H9 (cell line): Measurements from ENCODE around the gene ATXN10. TPM values are rescaled to one million over a fixed set of nuclear protein-coding genes. Genes with fewer than 3 reads are reported as not detected.

Experiments used
- DNase-seq: peaks from one replicate; pipeline ENCODE4 v3.0.0-alpha.2; 2017
- H2AFZ ChIP-seq: one replicate; pipeline ENCODE4 v1.6.1; 2013; ENCODE audit warnings: mild to moderate bottlenecking, low read length, control low read depth, moderate library complexity
- H2AK5ac ChIP-seq: 2 replicates; pipeline ENCODE4 v1.6.1; 2013; ENCODE audit warnings: low read length, control low read depth, mixed read lengths; ENCODE audit not compliant: insufficient read length
- H2BK120ac ChIP-seq: one replicate; pipeline ENCODE4 v1.6.1; 2013; ENCODE audit warnings: low read depth, mild to moderate bottlenecking, low read length, control low read depth, inconsistent platforms; ENCODE audit not compliant: poor library complexity, severe bottlenecking
- H2BK12ac ChIP-seq: 2 replicates; pipeline ENCODE4 v1.6.1; 2013; ENCODE audit warnings: low read length, control low read depth, mixed read lengths, low read depth; ENCODE audit not compliant: insufficient read length
- H2BK15ac ChIP-seq: 2 replicates; pipeline ENCODE4 v1.6.1; 2013; ENCODE audit warnings: low read depth, low read length, control low read depth
- H2BK20ac ChIP-seq: one replicate; pipeline ENCODE4 v1.6.1; 2013; ENCODE audit warnings: low read depth, mild to moderate bottlenecking, low read length, control low read depth, inconsistent platforms; ENCODE audit not compliant: poor library complexity, severe bottlenecking
- H2BK5ac ChIP-seq: 2 replicates; pipeline ENCODE4 v1.6.1; 2013; ENCODE audit warnings: low read length, control low read depth, mixed read lengths; ENCODE audit not compliant: insufficient read length
- H3K14ac ChIP-seq: 2 replicates; pipeline ENCODE4 v1.6.1; 2013; ENCODE audit warnings: low read length, control low read depth; ENCODE audit not compliant: insufficient read depth
- H3K18ac ChIP-seq: 2 replicates; pipeline ENCODE4 v1.6.1; 2013; ENCODE audit warnings: low read depth, mild to moderate bottlenecking, mixed read lengths, low read length, control low read depth; ENCODE audit not compliant: insufficient read length
- H3K23ac ChIP-seq: 2 replicates; pipeline ENCODE4 v1.6.1; 2013; ENCODE audit warnings: low read length, control low read depth, mixed read lengths, low read depth; ENCODE audit not compliant: insufficient read length
- H3K23me2 ChIP-seq: 2 replicates; pipeline ENCODE4 v1.6.1; 2013; ENCODE audit warnings: low read depth, mild to moderate bottlenecking, mixed read lengths, low read length, control low read depth; ENCODE audit not compliant: insufficient read length, poor library complexity, severe bottlenecking
- H3K27ac ChIP-seq: 2 replicates; pipeline ENCODE4 v1.5.1; 2013; ENCODE audit warnings: low read length, control low read depth, mixed read lengths, low read depth; ENCODE audit not compliant: insufficient read length
- H3K27me3 ChIP-seq: 2 replicates; pipeline ENCODE4 v1.6.1; 2013; ENCODE audit warnings: low read length, control low read depth, inconsistent platforms; ENCODE audit not compliant: insufficient read depth
- H3K4ac ChIP-seq: 2 replicates; pipeline ENCODE4 v1.6.1; 2013; ENCODE audit warnings: low read depth, mild to moderate bottlenecking, control low read depth, inconsistent platforms, low read length, moderate library complexity
- H3K4me1 ChIP-seq: 2 replicates; pipeline ENCODE4 v1.6.1; 2013; ENCODE audit warnings: low read length, control low read depth, inconsistent platforms; ENCODE audit not compliant: insufficient read depth
- H3K4me2 ChIP-seq: 2 replicates; pipeline ENCODE4 v1.6.1; 2013; ENCODE audit warnings: low read length, control low read depth, mixed read lengths; ENCODE audit not compliant: insufficient read length, insufficient read depth
- H3K56ac ChIP-seq: 2 replicates; pipeline ENCODE4 v1.6.1; 2013; ENCODE audit warnings: low read depth, mild to moderate bottlenecking, mixed read lengths, low read length, control low read depth; ENCODE audit not compliant: insufficient read length
- H3K79me1 ChIP-seq: 2 replicates; pipeline ENCODE4 v1.6.1; 2013; ENCODE audit warnings: low read depth, mild to moderate bottlenecking, moderate library complexity, low read length, control low read depth, inconsistent platforms; ENCODE audit not compliant: insufficient read depth, poor library complexity, severe bottlenecking
- H3K79me2 ChIP-seq: 2 replicates; pipeline ENCODE4 v1.6.1; 2013; ENCODE audit warnings: low read length, control low read depth, inconsistent platforms; ENCODE audit not compliant: insufficient read depth
- H3K9ac ChIP-seq: 2 replicates; pipeline ENCODE4 v1.6.1; 2013; ENCODE audit warnings: low read length, control low read depth, mixed read lengths; ENCODE audit not compliant: insufficient read length; ENCODE audit errors: extremely low read depth
- H3K9me3 ChIP-seq: one replicate; pipeline ENCODE4 v1.6.1; 2013; ENCODE audit warnings: low read depth, low read length, inconsistent platforms; ENCODE audit not compliant: control insufficient read depth
- H3T11ph ChIP-seq: one replicate; pipeline ENCODE4 v1.6.1; 2013; ENCODE audit warnings: mild to moderate bottlenecking, low read length, control low read depth, inconsistent platforms
- H4K20me1 ChIP-seq: one replicate; pipeline ENCODE4 v1.6.1; 2013; ENCODE audit not compliant: control insufficient read depth, insufficient read length, insufficient read depth
- H4K5ac ChIP-seq: 2 replicates; pipeline ENCODE4 v1.6.1; 2013; ENCODE audit warnings: low read depth, mild to moderate bottlenecking, mixed read lengths, low read length, control low read depth; ENCODE audit not compliant: insufficient read length
- H4K8ac ChIP-seq: replicated peaks from 2 replicates; pipeline ENCODE4 v1.6.1; 2013; ENCODE audit warnings: low read length, control low read depth, mixed read lengths, low read depth; ENCODE audit not compliant: insufficient read length
- H4K91ac ChIP-seq: 2 replicates; pipeline ENCODE4 v1.6.1; 2013; ENCODE audit warnings: low read depth, mild to moderate bottlenecking, moderate library complexity, mixed read lengths, low read length, control low read depth; ENCODE audit not compliant: insufficient read length
- H3K27ac Mint-ChIP-seq, 3 experiments: 2 replicates in 2 of 3; 3 replicates in 1 of 3; pipeline ENCODE4 v1.8.0; 2020 to 2021; ENCODE audit warnings: mixed read lengths in 3 of 3, mild to moderate bottlenecking in 1 of 3, moderate library complexity in 1 of 3
- H3K27me3 Mint-ChIP-seq: 2 replicates; pipeline ENCODE4 v1.8.0; 2021; ENCODE audit warnings: low read depth, mild to moderate bottlenecking, moderate library complexity, mixed read lengths
- H3K36me3 Mint-ChIP-seq, 3 experiments: 2 replicates in 2 of 3; 3 replicates in 1 of 3; pipeline ENCODE4 v1.8.0; 2020 to 2021; ENCODE audit warnings: low read depth in 3 of 3, mixed read lengths in 3 of 3; ENCODE audit not compliant: insufficient read depth in 1 of 3
- H3K4me1 Mint-ChIP-seq, 2 experiments: 2 replicates each; pipeline ENCODE4 v1.8.0; 2020; ENCODE audit warnings: mixed read lengths in 2 of 2
- H3K4me3 Mint-ChIP-seq, 2 experiments: 2 replicates in 1 of 2; 3 replicates in 1 of 2; pipeline ENCODE4 v1.8.0; 2020 to 2021; ENCODE audit warnings: mild to moderate bottlenecking in 2 of 2, mixed read lengths in 2 of 2, moderate library complexity in 1 of 2
- H3K9me3 Mint-ChIP-seq, 2 experiments: 2 replicates in 1 of 2; 3 replicates in 1 of 2; pipeline ENCODE4 v1.8.0; 2020; ENCODE audit warnings: mild to moderate bottlenecking in 2 of 2, mixed read lengths in 2 of 2, moderate library complexity in 1 of 2
- WGBS: extraction: QIAGEN DNeasy Blood & Tissue Kit; methylation state at CpG from one replicate; pipeline ENCODE4 v1.1.7; 2013; ENCODE audit warnings: missing lambda C conversion rate, low lambda C conversion rate, mixed read lengths; ENCODE audit not compliant: insufficient read length; ENCODE audit errors: extremely low coverage; 5-methylcytosine and 5-hydroxymethylcytosine counted together
- total RNA-seq: library from RNA; stranded (reverse); gene quantifications from 2 replicates; pipeline ENCODE4 v1.2.1, GENCODE V29; 2021
- TF ChIP-seq, protein P1 (sequence below): fragments of 200-600 bp; sonication (generic); conservative IDR thresholded peaks from 3 replicates; pipeline ENCODE4 v1.8.0; 2021; ENCODE audit warnings: antibody characterized with exemption, mild to moderate bottlenecking

The ATXN10 gene
- total RNA-seq, 1 experiment from 2014 or later = 210 TPM

DNA sequence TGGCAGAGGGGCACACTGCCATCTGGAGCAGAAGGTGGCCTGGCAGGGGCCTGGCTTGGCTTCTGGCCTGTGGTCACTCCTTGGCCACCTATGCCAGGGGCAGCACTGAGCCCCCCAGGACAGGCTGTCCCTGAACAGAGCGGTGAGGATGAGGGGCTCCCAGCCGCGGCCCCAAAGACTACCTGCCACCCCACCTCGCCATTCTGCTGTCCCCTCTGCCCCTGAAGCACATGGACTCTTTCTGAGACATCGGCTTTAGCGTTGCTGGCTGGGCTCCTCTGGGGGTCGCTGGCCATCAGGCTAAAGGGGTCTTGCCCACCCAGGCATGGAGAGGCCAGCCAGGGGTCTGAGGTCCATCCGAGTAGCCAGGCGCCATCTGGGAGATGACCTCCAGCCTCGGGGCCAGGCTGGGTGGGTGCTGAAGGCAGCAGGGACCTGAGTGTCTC, 217.5 kb downstream of the ATXN10 start:
- no peak overlapping the region for H4K8ac ChIP-seq
- no CpG with 5 or more reads among the region's 10 CpGs for WGBS
- no peak overlapping the region for H3K9ac ChIP-seq
- H2BK15ac ChIP-seq = no peak overlapping the region
- no peaks in the 10 kb centered on the region for H3K27me3 ChIP-seq
- TF ChIP-seq, protein P1, sequence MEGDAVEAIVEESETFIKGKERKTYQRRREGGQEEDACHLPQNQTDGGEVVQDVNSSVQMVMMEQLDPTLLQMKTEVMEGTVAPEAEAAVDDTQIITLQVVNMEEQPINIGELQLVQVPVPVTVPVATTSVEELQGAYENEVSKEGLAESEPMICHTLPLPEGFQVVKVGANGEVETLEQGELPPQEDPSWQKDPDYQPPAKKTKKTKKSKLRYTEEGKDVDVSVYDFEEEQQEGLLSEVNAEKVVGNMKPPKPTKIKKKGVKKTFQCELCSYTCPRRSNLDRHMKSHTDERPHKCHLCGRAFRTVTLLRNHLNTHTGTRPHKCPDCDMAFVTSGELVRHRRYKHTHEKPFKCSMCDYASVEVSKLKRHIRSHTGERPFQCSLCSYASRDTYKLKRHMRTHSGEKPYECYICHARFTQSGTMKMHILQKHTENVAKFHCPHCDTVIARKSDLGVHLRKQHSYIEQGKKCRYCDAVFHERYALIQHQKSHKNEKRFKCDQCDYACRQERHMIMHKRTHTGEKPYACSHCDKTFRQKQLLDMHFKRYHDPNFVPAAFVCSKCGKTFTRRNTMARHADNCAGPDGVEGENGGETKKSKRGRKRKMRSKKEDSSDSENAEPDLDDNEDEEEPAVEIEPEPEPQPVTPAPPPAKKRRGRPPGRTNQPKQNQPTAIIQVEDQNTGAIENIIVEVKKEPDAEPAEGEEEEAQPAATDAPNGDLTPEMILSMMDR = no peak
- H2AFZ ChIP-seq = no peak overlapping the region
- no peaks in the 10 kb centered on the region for H3K4me1 ChIP-seq
- no peak overlapping the region for H3K56ac ChIP-seq
- H3K9me3 ChIP-seq = no peaks in the 10 kb centered on the region
- Mint-ChIP-seq H3K27ac (no peak overlapping the region), H3K4me3 (no peak overlapping the region), H3K9me3 (no peaks in the 10 kb centered on the region), H3K4me1 (no peaks in the 10 kb centered on the region), H3K27me3 (peaks cover 4% of the 10 kb centered on the region; the same call in 1 of the 2 replicates), H3K36me3 (no peaks in the 10 kb centered on the region)
- H2AK5ac ChIP-seq = no peak overlapping the region
- no peak overlapping the region for H3K18ac ChIP-seq
- no peaks in the 10 kb centered on the region for H3K79me2 ChIP-seq
- H3K23me2 ChIP-seq = no peaks in the 10 kb centered on the region
- no peak overlapping the region for H3K27ac ChIP-seq
- H3K4ac ChIP-seq = no peak overlapping the region
- no peaks in the 10 kb centered on the region for H3K79me1 ChIP-seq
- no peak overlapping the region for H3K4me2 ChIP-seq
- no peak overlapping the region for H2BK12ac ChIP-seq
- no peak overlapping the region for H2BK5ac ChIP-seq
- no peak overlapping the region for H3K23ac ChIP-seq
- H2BK120ac ChIP-seq = no peak overlapping the region
- no peak overlapping the region for H4K5ac ChIP-seq
- no peaks in the 10 kb centered on the region for H4K20me1 ChIP-seq
- no peak overlapping the region for H3T11ph ChIP-seq
- H2BK20ac ChIP-seq = no peak overlapping the region
- no peak overlapping the region for H4K91ac ChIP-seq
- no peak for DNase-seq
- H3K14ac ChIP-seq = no peak overlapping the region
